ENCODE data around the gene THSD8.
"Not testable (repeated sequence)": the region's sequence is repeated elsewhere in the genome, so short reads cannot be mapped to it uniquely, and the experiment has no call there.

DNA sequence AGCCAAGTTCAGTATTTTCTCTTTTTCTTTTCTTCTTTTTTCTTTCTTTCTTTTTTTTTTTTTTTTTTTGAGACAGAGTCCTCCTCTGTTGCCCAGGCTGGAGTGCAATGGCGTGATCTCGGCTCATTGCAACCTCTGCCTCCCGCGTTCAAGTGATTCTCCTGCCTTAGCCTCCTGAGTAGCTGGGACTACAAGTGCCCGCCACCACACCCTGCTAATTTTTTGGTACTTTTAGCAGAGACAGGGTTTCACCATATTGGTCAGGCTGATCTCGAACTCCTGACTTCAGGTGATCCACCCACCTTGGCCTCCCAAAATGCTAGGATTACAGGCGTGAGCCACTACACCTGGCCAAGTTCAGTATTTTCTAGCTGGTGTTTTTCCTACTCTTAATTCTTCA, 4.3 kb upstream of the THSD8 start:
- TF ChIP-seq POLR2A (IDR thresholded peaks at IDR 0.05; ENCODE audit: low read depth); POLR2AphosphoS5 (IDR thresholded peaks at IDR 0.05); EP300 (IDR thresholded peaks at IDR 0.05): not testable (repeated sequence)
- TF ChIP-seq, protein P1, sequence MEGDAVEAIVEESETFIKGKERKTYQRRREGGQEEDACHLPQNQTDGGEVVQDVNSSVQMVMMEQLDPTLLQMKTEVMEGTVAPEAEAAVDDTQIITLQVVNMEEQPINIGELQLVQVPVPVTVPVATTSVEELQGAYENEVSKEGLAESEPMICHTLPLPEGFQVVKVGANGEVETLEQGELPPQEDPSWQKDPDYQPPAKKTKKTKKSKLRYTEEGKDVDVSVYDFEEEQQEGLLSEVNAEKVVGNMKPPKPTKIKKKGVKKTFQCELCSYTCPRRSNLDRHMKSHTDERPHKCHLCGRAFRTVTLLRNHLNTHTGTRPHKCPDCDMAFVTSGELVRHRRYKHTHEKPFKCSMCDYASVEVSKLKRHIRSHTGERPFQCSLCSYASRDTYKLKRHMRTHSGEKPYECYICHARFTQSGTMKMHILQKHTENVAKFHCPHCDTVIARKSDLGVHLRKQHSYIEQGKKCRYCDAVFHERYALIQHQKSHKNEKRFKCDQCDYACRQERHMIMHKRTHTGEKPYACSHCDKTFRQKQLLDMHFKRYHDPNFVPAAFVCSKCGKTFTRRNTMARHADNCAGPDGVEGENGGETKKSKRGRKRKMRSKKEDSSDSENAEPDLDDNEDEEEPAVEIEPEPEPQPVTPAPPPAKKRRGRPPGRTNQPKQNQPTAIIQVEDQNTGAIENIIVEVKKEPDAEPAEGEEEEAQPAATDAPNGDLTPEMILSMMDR (IDR thresholded peaks at IDR 0.05) = not testable (repeated sequence)
